ENCODE results near the gene KCTD19.

KCTD19 gene

GRCh38 chr16:67278773-67279295, 47.7 kb downstream of the KCTD19 start:
- no peak for FAIRE-seq

GRCh38 chr16:67277999-67278772, 48.4 kb downstream of the KCTD19 start:
- DNase-seq (ENCODE audit: insufficient read length, low spot score) = no peak

More at GRCh38 chr16:67278773-67279295, 47.7 kb downstream of the KCTD19 start:
- no peak for TF ChIP-seq PAX5 (IDR thresholded peaks at IDR 0.05; ENCODE audit: insufficient read depth, low read length, severe bottlenecking)
- TF ChIP-seq POLR2AphosphoS5 (IDR thresholded peaks at IDR 0.05; ENCODE audit: low read depth, low read length) = no peak
- TF ChIP-seq SPI1 (IDR thresholded peaks at IDR 0.05; ENCODE audit: low read depth, low read length) = no peak
- no peak for TF ChIP-seq TAF1 (IDR thresholded peaks at IDR 0.05; ENCODE audit: low read depth, low read length)
- TF ChIP-seq POLR2A (IDR thresholded peaks at IDR 0.05; ENCODE audit: low read depth, low read length) = no peak
- TF ChIP-seq POU2F2 (IDR thresholded peaks at IDR 0.05; ENCODE audit: low read depth, low read length) = no peak
- DNase-seq (ENCODE audit: insufficient read length, low spot score) = peak; percentile 76

GRCh38 chr16:67277294-67277998, 49.1 kb downstream of the KCTD19 start:
- FAIRE-seq = no peak
- DNase-seq (ENCODE audit: insufficient read length, low spot score) = no peak
- TF ChIP-seq TAF1 (IDR thresholded peaks at IDR 0.05; ENCODE audit: low read depth, low read length) (no peak), POLR2A (IDR thresholded peaks at IDR 0.05; ENCODE audit: low read depth, low read length) (no peak)

More at GRCh38 chr16:67277999-67278772, 48.4 kb downstream of the KCTD19 start:
- FAIRE-seq = no peak
- TF ChIP-seq SPI1 (IDR thresholded peaks at IDR 0.05; ENCODE audit: low read depth, low read length) (no peak), TAF1 (IDR thresholded peaks at IDR 0.05; ENCODE audit: low read depth, low read length) (no peak)

- TF ChIP-seq POLR2AphosphoS5 (IDR thresholded peaks at IDR 0.05; ENCODE audit: low read depth, low read length) (no peak), TAF1 (IDR thresholded peaks at IDR 0.05; ENCODE audit: low read depth, low read length) (no peak), POLR2A (IDR thresholded peaks at IDR 0.05; ENCODE audit: low read depth, low read length) (no peak), SPI1 (IDR thresholded peaks at IDR 0.05; ENCODE audit: low read depth, low read length) (no peak), POU2F2 (IDR thresholded peaks at IDR 0.05; ENCODE audit: low read depth, low read length) (no peak), PAX5 (IDR thresholded peaks at IDR 0.05; ENCODE audit: insufficient read depth, low read length, severe bottlenecking) (no peak)
- FAIRE-seq (no peak), DNase-seq (ENCODE audit: insufficient read length, low spot score) (no peak)
These were observed 51.2 kb downstream of the KCTD19 start for GRCh38 chr16:67275321-67275720.

- FAIRE-seq (no peak), DNase-seq (ENCODE audit: insufficient read length, low spot score) (no peak)
- TF ChIP-seq TAF1 (IDR thresholded peaks at IDR 0.05; ENCODE audit: low read depth, low read length) (no peak), POLR2AphosphoS5 (IDR thresholded peaks at IDR 0.05; ENCODE audit: low read depth, low read length) (no peak)
These were observed 55.1 kb downstream of the KCTD19 start for GRCh38 chr16:67271446-67271845.

- DNase-seq (ENCODE audit: insufficient read length, low spot score) (no peak), FAIRE-seq (no peak)
- TF ChIP-seq SPI1 (IDR thresholded peaks at IDR 0.05; ENCODE audit: low read depth, low read length) (no peak), POLR2AphosphoS5 (IDR thresholded peaks at IDR 0.05; ENCODE audit: low read depth, low read length) (no peak), POU2F2 (IDR thresholded peaks at IDR 0.05; ENCODE audit: low read depth, low read length) (no peak), TAF1 (IDR thresholded peaks at IDR 0.05; ENCODE audit: low read depth, low read length) (no peak), PAX5 (IDR thresholded peaks at IDR 0.05; ENCODE audit: insufficient read depth, low read length, severe bottlenecking) (no peak)
These were observed 55.6 kb downstream of the KCTD19 start for GRCh38 chr16:67270931-67271338.

GRCh38 chr16:67269766-67270165, 56.8 kb downstream of the KCTD19 start:
- DNase-seq (ENCODE audit: insufficient read length, low spot score) (no peak), FAIRE-seq (no peak)
- TF ChIP-seq POLR2AphosphoS5 (IDR thresholded peaks at IDR 0.05; ENCODE audit: low read depth, low read length) (no peak), POLR2A (IDR thresholded peaks at IDR 0.05; ENCODE audit: low read depth, low read length) (no peak), TAF1 (IDR thresholded peaks at IDR 0.05; ENCODE audit: low read depth, low read length) (no peak), PAX5 (IDR thresholded peaks at IDR 0.05; ENCODE audit: insufficient read depth, low read length, severe bottlenecking) (no peak), SPI1 (IDR thresholded peaks at IDR 0.05; ENCODE audit: low read depth, low read length) (no peak), POU2F2 (IDR thresholded peaks at IDR 0.05; ENCODE audit: low read depth, low read length) (no peak)

- DNase-seq (ENCODE audit: insufficient read length, low spot score) (no peak), FAIRE-seq (no peak)
- TF ChIP-seq POLR2AphosphoS5 (IDR thresholded peaks at IDR 0.05; ENCODE audit: low read depth, low read length) = no peak
- no peak for TF ChIP-seq SPI1 (IDR thresholded peaks at IDR 0.05; ENCODE audit: low read depth, low read length)
- TF ChIP-seq POU2F2 (IDR thresholded peaks at IDR 0.05; ENCODE audit: low read depth, low read length) = no peak
- TF ChIP-seq PAX5 (IDR thresholded peaks at IDR 0.05; ENCODE audit: insufficient read depth, low read length, severe bottlenecking) = no peak
- no peak for TF ChIP-seq TAF1 (IDR thresholded peaks at IDR 0.05; ENCODE audit: low read depth, low read length)
- no peak for TF ChIP-seq POLR2A (IDR thresholded peaks at IDR 0.05; ENCODE audit: low read depth, low read length)
These were observed 58.4 kb downstream of the KCTD19 start for GRCh38 chr16:67268136-67268579.

GRCh38 chr16:67265834-67266233, 60.7 kb downstream of the KCTD19 start:
- FAIRE-seq = no peak
- no peak for DNase-seq (ENCODE audit: insufficient read length, low spot score)
- TF ChIP-seq PAX5 (IDR thresholded peaks at IDR 0.05; ENCODE audit: insufficient read depth, low read length, severe bottlenecking) (no peak), SPI1 (IDR thresholded peaks at IDR 0.05; ENCODE audit: low read depth, low read length) (no peak), POU2F2 (IDR thresholded peaks at IDR 0.05; ENCODE audit: low read depth, low read length) (no peak), TAF1 (IDR thresholded peaks at IDR 0.05; ENCODE audit: low read depth, low read length) (no peak), POLR2AphosphoS5 (IDR thresholded peaks at IDR 0.05; ENCODE audit: low read depth, low read length) (no peak), POLR2A (IDR thresholded peaks at IDR 0.05; ENCODE audit: low read depth, low read length) (no peak)

GRCh38 chr16:67264866-67265265, 61.7 kb downstream of the KCTD19 start:
- TF ChIP-seq TAF1 (IDR thresholded peaks at IDR 0.05; ENCODE audit: low read depth, low read length) = no peak
- TF ChIP-seq PAX5 (IDR thresholded peaks at IDR 0.05; ENCODE audit: insufficient read depth, low read length, severe bottlenecking) = no peak
- no peak for TF ChIP-seq POLR2A (IDR thresholded peaks at IDR 0.05; ENCODE audit: low read depth, low read length)
- no peak for TF ChIP-seq SPI1 (IDR thresholded peaks at IDR 0.05; ENCODE audit: low read depth, low read length)
- no peak for TF ChIP-seq POLR2AphosphoS5 (IDR thresholded peaks at IDR 0.05; ENCODE audit: low read depth, low read length)
- no peak for TF ChIP-seq POU2F2 (IDR thresholded peaks at IDR 0.05; ENCODE audit: low read depth, low read length)
- DNase-seq (ENCODE audit: insufficient read length, low spot score) (no peak), FAIRE-seq (no peak)

Measured in GM12891 (cell line).